ENCODE data around the gene ALKBH3.

The ALKBH3 gene

DNA sequence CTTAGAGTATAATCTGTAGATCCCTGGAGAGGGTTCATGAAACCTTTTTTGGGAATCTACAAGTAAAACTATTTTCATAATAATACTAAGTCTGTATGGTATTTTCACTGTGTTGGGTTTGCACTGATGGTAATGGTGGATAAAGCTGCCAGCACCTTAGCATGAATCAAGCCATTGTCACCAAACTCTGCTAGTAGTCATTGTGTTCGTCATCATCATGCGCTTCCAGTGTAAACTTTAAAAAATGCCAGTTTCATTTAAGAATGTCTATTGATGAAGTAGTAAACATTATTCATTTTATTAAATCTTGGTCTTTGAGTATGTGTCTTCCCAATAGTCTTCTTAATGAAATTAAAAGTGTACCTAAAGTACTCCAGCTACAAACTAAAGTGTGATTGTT is 15.0 kb downstream of the ALKBH3 start:
- no peak for DNase-seq (ENCODE audit: low read depth)

- no peak for DNase-seq (ENCODE audit: low read depth)
These were observed 17.9 kb downstream of the ALKBH3 start for GRCh38 chr11:43898574-43898973.

- no peak for DNase-seq (ENCODE audit: low read depth)
These were observed 18.5 kb downstream of the ALKBH3 start for GRCh38 chr11:43899094-43899493.

GRCh38 chr11:43901551-43901950 is 20.9 kb downstream of the ALKBH3 start:
- DNase-seq (ENCODE audit: low read depth): no peak

DNA sequence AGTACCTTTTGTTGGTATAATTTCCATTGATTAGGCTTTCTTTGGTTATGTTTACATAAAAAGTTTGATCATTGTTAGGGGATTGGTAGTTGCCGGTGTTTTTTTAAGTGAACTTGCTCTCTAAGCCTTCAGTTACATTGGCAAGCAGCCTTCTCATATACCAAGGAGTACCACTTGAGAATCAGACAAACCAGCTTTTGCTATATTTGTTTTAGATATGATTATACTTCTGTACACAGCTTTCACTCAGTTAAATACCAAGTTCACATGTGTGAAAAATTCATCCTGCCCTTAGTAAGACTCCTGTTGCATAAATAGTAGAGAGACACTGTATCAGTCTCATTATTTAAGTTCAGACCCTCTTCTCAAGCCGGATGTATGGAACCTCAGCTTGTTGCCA is 22.4 kb downstream of the ALKBH3 start:
- no peak for DNase-seq (ENCODE audit: low read depth)

- DNase-seq (ENCODE audit: low read depth): no peak
These were observed 23.3 kb downstream of the ALKBH3 start for GRCh38 chr11:43903969-43904368.

DNA sequence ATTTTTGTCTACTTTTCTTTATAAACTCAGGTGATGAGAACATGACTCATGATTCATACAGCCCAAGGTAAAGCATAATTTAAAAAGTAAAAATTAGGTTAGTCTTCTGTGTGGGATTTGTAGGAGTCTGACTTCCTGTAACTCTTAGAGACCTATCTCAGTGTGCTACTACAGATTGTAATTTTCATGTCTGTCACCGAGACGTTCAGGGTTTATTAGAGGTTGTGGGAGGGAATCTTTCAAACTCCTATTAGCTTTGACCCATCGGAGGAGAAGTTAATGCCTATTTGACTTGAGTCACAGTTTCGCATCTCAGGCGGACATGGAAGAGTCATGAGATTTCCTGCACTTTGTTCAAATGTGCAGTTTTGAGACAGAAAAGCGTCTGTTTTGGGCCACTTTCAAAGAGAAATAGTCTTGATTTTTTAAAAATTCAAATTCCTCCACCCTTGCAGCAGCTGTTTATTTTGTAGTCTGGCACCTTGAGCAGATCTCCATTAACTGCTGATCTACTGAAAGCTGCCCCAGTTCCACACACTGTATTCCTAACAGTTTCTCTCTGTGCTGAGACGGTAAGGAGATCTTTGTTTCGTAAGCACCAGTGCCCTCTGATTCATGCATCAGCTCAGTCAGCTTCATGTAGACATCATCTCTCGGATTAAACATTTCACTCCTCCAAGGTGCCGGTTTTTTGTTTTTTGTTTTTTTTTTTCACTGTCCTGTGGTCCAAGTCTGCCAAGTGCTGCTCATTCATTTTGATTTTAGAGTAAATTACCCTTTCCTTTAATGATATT is 24.3 kb downstream of the ALKBH3 start:
- no peak for DNase-seq (ENCODE audit: low read depth)

- DNase-seq (ENCODE audit: low read depth): no peak
These were observed 25.2 kb downstream of the ALKBH3 start for GRCh38 chr11:43905813-43906241.

DNA sequence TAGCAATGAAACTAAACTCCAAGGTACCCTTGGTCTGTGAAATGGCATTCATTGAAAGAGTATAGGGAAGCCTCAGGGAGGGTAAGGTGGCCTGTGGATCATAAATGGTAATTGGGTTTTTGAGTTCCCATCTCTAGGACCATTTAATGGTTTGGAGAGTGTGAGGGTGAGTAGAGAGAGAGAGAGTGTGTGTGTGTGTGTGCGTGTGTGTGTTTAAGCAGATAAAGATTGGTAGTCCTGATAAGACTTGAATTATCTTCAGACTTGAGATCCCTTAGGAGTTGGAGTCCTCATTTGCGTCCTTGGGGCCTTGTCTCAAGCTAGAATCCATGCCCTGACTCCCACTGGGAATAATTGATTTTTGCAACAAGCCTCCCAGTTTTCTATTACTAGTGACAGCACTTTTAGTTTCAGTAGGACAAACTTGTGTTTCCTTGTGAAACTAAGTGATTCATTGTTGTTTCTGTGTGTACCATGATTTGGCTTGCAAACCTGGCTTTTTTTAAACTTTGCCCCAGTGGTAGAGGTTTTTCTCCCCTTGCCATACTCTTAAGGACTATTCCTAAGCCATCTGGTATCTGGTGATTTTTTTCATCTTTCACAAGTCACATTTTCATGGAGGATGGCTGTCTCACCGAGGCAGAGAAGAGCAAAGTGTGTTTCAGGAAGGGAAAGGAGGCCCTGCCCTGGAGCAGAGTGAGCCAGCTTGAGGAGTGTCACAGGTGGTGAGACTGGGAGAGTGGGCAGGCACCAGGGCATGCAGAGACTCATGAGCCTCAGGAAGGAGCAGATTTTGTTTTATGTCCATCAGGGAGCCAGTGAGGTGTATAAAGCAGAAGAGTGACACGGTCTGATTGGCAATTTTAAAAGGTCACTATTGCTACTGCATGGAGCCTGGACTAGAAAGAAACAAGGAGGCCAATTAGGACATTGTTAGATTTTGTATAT is 26.7 kb downstream of the ALKBH3 start:
- no peak for DNase-seq (ENCODE audit: low read depth)

DNA sequence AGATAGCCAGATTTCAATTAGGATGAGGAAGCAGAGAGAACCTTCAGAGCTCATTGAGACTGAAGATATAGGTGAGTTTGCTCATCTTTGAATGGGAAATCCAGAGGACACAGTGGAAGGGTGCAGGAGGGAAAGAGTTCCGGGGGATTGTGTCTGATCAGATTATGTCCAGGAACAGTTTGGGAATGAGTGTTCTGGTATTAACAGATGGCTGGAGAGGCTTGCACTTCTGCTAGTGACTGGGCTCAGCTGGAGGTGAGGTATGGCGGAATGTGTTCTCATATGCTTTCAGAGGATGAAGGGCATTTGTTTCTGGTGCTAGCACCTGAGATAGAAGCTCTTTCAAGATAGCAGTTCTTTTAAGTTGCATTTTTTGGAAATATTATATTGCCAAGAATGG is 27.6 kb downstream of the ALKBH3 start:
- DNase-seq (ENCODE audit: low read depth): no peak

- no peak for DNase-seq (ENCODE audit: low read depth)
These were observed 28.1 kb downstream of the ALKBH3 start for GRCh38 chr11:43908683-43909082.

GRCh38 chr11:43913829-43914380 is 33.3 kb downstream of the ALKBH3 start:
- no peak for DNase-seq (ENCODE audit: low read depth)

GRCh38 chr11:43914466-43914865 is 33.8 kb downstream of the ALKBH3 start:
- no peak for DNase-seq (ENCODE audit: low read depth)

DNA sequence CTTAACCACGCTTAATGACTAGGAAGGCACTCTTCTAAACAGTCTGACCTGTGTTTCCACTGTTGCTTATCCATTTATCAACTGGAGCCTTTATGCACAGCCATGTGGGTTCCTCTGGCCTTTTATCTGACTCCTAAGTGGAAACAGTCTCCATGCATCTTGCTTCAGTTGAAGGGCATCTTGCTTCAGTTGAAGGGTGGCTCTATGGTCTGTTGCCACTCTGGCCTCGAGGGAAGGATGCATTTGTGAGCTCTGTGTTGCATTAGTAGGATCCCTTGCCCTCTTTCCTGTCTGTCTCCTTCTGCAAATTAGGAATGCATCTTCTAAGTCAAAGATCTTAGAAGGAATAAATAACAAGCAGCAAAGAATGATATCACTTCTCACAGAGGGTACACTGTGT is 36.0 kb downstream of the ALKBH3 start:
- DNase-seq (ENCODE audit: low read depth): no peak

- DNase-seq (ENCODE audit: low read depth): no peak
These were observed 37.2 kb downstream of the ALKBH3 start for GRCh38 chr11:43917851-43918250.

GRCh38 chr11:43918662-43919061 is 38.0 kb downstream of the ALKBH3 start:
- DNase-seq (ENCODE audit: low read depth): no peak

DNA sequence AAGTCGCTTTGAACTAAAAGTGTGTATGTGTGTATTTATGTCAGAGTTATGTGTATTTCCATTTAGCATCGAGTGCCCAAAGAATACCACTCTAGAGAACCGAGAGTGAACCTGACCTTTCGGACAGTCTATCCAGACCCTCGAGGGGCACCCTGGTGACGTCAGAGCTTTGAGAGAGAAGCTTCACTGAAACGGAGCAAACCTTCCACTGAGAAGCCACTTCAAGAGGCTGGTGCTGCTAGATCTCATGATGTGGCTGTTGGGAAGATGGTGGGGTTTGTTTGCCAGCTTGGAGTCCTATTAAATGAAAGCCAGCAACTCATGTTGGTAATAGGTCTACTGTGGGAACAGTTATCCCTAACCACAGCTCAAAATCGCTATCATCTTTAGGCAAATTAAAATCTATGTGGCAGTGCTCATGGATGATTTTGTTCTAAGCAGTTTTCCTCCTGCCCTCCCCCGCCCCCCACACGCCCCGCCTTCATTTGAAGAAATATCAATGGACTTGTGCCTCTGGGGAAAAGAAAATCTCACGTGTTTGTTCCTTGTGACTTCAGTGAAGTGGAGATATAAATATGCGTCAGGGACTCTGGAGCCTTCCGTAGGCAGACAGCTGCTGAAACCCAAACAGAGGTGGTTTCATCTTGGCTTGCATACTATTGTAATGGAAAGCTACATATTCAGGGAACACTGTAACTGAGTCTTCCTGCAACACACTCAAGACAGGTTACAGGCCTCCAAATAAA is 39.4 kb downstream of the ALKBH3 start:
- DNase-seq (ENCODE audit: low read depth): no peak

DNA sequence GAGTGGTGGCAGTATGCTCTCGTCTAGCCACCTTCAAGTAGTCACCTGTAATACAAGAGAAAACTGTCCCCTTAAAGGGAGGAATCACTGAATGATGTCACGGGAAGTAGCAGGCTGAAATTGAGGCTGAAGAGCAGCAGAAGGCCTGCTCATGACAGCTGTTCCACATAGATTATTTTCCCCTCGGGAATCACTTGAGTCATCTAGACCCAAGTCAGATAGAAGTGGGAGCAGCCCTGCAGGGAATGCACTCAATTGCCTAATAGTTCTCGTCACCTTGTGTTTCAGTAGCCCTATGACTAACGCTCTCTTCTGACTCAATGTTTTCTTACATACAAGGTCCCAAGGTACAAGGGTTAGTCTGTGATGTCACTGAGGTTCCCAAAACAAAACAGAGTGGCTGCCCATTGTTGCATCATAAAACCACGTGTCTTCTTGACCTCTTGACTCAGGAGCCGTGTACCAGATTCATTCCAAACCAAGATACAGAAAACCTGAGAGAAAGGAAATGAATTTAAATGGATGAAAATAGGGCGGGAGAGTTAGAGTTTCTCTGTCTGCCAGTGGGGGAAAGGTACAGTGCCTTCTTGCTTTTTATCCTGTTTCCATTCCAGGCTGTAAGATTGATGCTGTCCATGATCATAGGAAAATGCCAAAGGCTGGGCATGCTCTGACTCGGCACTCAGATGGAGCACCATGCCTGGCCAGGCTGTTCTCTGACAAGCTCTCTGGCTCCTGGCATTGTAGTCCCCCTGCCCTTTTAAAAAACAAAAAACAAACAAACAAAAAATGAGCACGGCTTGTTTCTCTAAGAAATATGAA is 40.2 kb downstream of the ALKBH3 start:
- no peak for DNase-seq (ENCODE audit: low read depth)

- DNase-seq (ENCODE audit: low read depth): no peak
These were observed 41.1 kb downstream of the ALKBH3 start for GRCh38 chr11:43921561-43922294.

- DNase-seq (ENCODE audit: low read depth): no peak
These were observed 41.6 kb downstream of the ALKBH3 start for GRCh38 chr11:43922295-43922648.

Data from activated T-cell treated with anti-CD3 and anti-CD28 coated beads for 24 hours (primary cell).